ENCODE measurements around the gene DUSP12. TPM values are rescaled to one million over a fixed set of nuclear protein-coding genes. Genes with fewer than 3 reads are reported as not detected.

The DUSP12 gene
- total RNA-seq, 1 experiment from 2014 or later, result 28.0 TPM

GRCh38 chr1:161720422-161720821 is 29.2 kb upstream of the DUSP12 start:
- Histone ChIP-seq H3T11ph (ENCODE audit: low read length) (no peak overlapping the region), H2BK5ac (ENCODE audit: insufficient read length, low read length) (no peak overlapping the region), H3K4ac (ENCODE audit: low read depth, low read length) (no peak overlapping the region), H3K18ac (ENCODE audit: insufficient read length, low read depth, low read length) (no peak overlapping the region), H3K79me2 (ENCODE audit: insufficient read depth, low read length) (no peaks in the 10 kb centered on the region), H3K23me2 (ENCODE audit: insufficient read length, low read depth, low read length, poor library complexity, severe bottlenecking) (no peaks in the 10 kb centered on the region), H2AK5ac (ENCODE audit: insufficient read length, low read length) (no peak overlapping the region), H3K79me1 (ENCODE audit: insufficient read depth, low read depth, low read length, poor library complexity, severe bottlenecking) (no peaks in the 10 kb centered on the region), H3K4me2 (ENCODE audit: insufficient read depth, insufficient read length, low read length) (no peak overlapping the region), H2BK15ac (ENCODE audit: low read depth, low read length) (no peak overlapping the region), H4K91ac (ENCODE audit: insufficient read length, low read depth, low read length) (no peak overlapping the region), H3K9ac (ENCODE audit: extremely low read depth, insufficient read length, low read length) (no peak overlapping the region), H2AFZ (ENCODE audit: low read length) (no peak overlapping the region), H3K4me1 (ENCODE audit: insufficient read depth, low read length) (no peaks in the 10 kb centered on the region), H2BK120ac (ENCODE audit: low read depth, low read length, poor library complexity, severe bottlenecking) (no peak overlapping the region), H3K23ac (ENCODE audit: insufficient read length, low read depth, low read length) (no peak overlapping the region), H3K27me3 (ENCODE audit: insufficient read depth, low read length) (peaks cover 7% of the 10 kb centered on the region; the same call in 1 of the 2 replicates), H4K8ac (replicated peaks; ENCODE audit: insufficient read length, low read depth, low read length) (no peak overlapping the region), H2BK20ac (ENCODE audit: low read depth, low read length, poor library complexity, severe bottlenecking) (no peak overlapping the region), H4K5ac (ENCODE audit: insufficient read length, low read depth, low read length) (no peak overlapping the region), H3K56ac (ENCODE audit: insufficient read length, low read depth, low read length) (no peak overlapping the region), H3K14ac (ENCODE audit: insufficient read depth, low read length) (no peak overlapping the region), H2BK12ac (ENCODE audit: insufficient read length, low read depth, low read length) (no peak overlapping the region), H3K27ac (ENCODE audit: insufficient read length, low read depth, low read length) (no peak overlapping the region), H4K20me1 (ENCODE audit: control insufficient read depth, insufficient read depth, insufficient read length) (no peaks in the 10 kb centered on the region), H3K9me3 (ENCODE audit: control insufficient read depth, low read depth, low read length) (no peaks in the 10 kb centered on the region)
- Mint-ChIP-seq H3K4me1 (peaks cover 0 to 1% of the 10 kb centered on the region in 2 experiments), H3K4me3 (no peak overlapping the region), H3K9me3 (no peaks in the 10 kb centered on the region; a peak in 1 of 5 replicates), H3K27me3 (ENCODE audit: low read depth) (peaks cover 56% of the 10 kb centered on the region), H3K27ac (no peak overlapping the region), H3K36me3 (ENCODE audit: insufficient read depth in 1 of 3, low read depth in 3 of 3) (no peaks in the 10 kb centered on the region; a peak in 1 of 7 replicates)
- no CpG with 5 or more reads among the region's 1 CpG for WGBS (ENCODE audit: extremely low coverage, insufficient read length, low lambda C conversion rate)
- DNase-seq, result no peak
- no peak for TF ChIP-seq CTCF (conservative IDR thresholded peaks at IDR 0.05)
